Measurements from ENCODE around the gene NCOA3.
A peak's percentile ranks its signal among the peaks of the same experiment; 100 is the strongest.
"Not testable (repeated sequence)": the region's sequence is repeated elsewhere in the genome, so short reads cannot be mapped to it uniquely, and the experiment has no call there.

Gene NCOA3

GRCh38 chr20:47492284-47492683 is 9.4 kb upstream of the NCOA3 start:
- peak overlapping the region; percentile 96 for H3K27ac ChIP-seq
- ChIA-PET CTCF (interaction anchor here (0.7 to 0.8 kb wide), 2 partner anchors 71 to 360 kb away, joined by 4 to 5 read pairs; no protein-coding TSS in a partner anchor), POLR2A (ENCODE audit: low non-redundant PET) (interaction anchor here (0.6 kb wide), 1 partner anchor 9 kb away, joined by 3 read pairs; the partner anchor contains the start of gene NCOA3)
- TF ChIP-seq CTCF (conservative IDR thresholded peaks at IDR 0.05; ENCODE audit: low read depth), result no peak
- DNase-seq (ENCODE audit: low spot score), result no peak

GRCh38 chr20:47493175-47493962 is 8.3 kb upstream of the NCOA3 start:
- peak overlapping the region; percentile 96 for H3K27ac ChIP-seq
- peak; percentile 89 for DNase-seq (ENCODE audit: low spot score)
- ChIA-PET POLR2A (ENCODE audit: low non-redundant PET) (interaction anchor here (1.0 to 1.2 kb wide), 3 partner anchors 8 to 109 kb away, joined by 3 to 8 read pairs (median 5); partner anchors contain the start of gene NCOA3), CTCF (interaction anchor here (0.6 to 1.8 kb wide), 7 partner anchors 9 to 330 kb away, joined by 3 to 11 read pairs (median 4); partner anchors contain the start of gene NCOA3)
- no peak for TF ChIP-seq CTCF (conservative IDR thresholded peaks at IDR 0.05; ENCODE audit: low read depth)

- no peak for TF ChIP-seq CTCF (conservative IDR thresholded peaks at IDR 0.05; ENCODE audit: low read depth)
- H3K27ac ChIP-seq, result peak overlapping the region; percentile 85
- ChIA-PET CTCF (interaction anchor here (0.6 to 1.8 kb wide), 7 partner anchors 9 to 129 kb away, joined by 3 to 11 read pairs (median 4); partner anchors contain the start of gene NCOA3), POLR2A (ENCODE audit: low non-redundant PET) (interaction anchor here (1.0 to 1.2 kb wide), 2 partner anchors 8 to 102 kb away, joined by 5 to 8 read pairs; partner anchors contain the start of gene NCOA3)
- DNase-seq (ENCODE audit: low spot score), result peak; percentile 60
Observed at GRCh38 chr20:47493963-47494293, 7.8 kb upstream of the NCOA3 start.

- DNase-seq (ENCODE audit: low spot score); POLR2A ChIA-PET (ENCODE audit: low non-redundant PET): not testable (repeated sequence)
- CTCF ChIA-PET, result interaction anchor here (0.6 kb wide), 1 partner anchor 129 kb away, joined by 4 read pairs; no protein-coding TSS in a partner anchor
- H3K27ac ChIP-seq, result peak overlapping the region; percentile 85
Observed at GRCh38 chr20:47494606-47495005, 7.1 kb upstream of the NCOA3 start.

- ChIA-PET POLR2A (ENCODE audit: low non-redundant PET) (no interaction called here), CTCF (interaction anchor here (1.2 kb wide), 1 partner anchor 112 kb away, joined by 3 read pairs; no protein-coding TSS in a partner anchor)
- TF ChIP-seq CTCF (conservative IDR thresholded peaks at IDR 0.05; ENCODE audit: low read depth), result no peak
- DNase-seq (ENCODE audit: low spot score), result no peak
- no peak overlapping the region for H3K27ac ChIP-seq
Observed at GRCh38 chr20:47496118-47496517, 5.6 kb upstream of the NCOA3 start.

- no peak for DNase-seq (ENCODE audit: low spot score)
- peak overlapping the region; percentile 50; the same call in 1 of the 2 replicates for H3K27ac ChIP-seq
- ChIA-PET POLR2A (ENCODE audit: low non-redundant PET) (no interaction called here), CTCF (interaction anchor here (0.6 kb wide), 1 partner anchor 266 kb away, joined by 3 read pairs; no protein-coding TSS in a partner anchor)
- no peak for TF ChIP-seq CTCF (conservative IDR thresholded peaks at IDR 0.05; ENCODE audit: low read depth)
Observed at GRCh38 chr20:47498606-47499005, 3.1 kb upstream of the NCOA3 start.

- H3K27ac ChIP-seq, result peak overlapping the region; percentile 50
- DNase-seq (ENCODE audit: low spot score), result no peak
- no peak for TF ChIP-seq CTCF (conservative IDR thresholded peaks at IDR 0.05; ENCODE audit: low read depth)
- POLR2A ChIA-PET (ENCODE audit: low non-redundant PET), result no interaction called here
- CTCF ChIA-PET, result interaction anchor here (0.6 to 0.7 kb wide), 2 partner anchors 11 to 266 kb away, joined by 3 to 4 read pairs; no protein-coding TSS in a partner anchor
Observed at GRCh38 chr20:47499053-47499452, 2.6 kb upstream of the NCOA3 start.

- DNase-seq (ENCODE audit: low spot score); POLR2A ChIA-PET (ENCODE audit: low non-redundant PET): not testable (repeated sequence)
- CTCF ChIA-PET, result interaction anchor here (0.6 to 0.9 kb wide), 2 partner anchors 16 to 87 kb away, joined by 3 read pairs; no protein-coding TSS in a partner anchor
- H3K27ac ChIP-seq, result peak overlapping the region; percentile 50
Observed at GRCh38 chr20:47500082-47500481, 1.6 kb upstream of the NCOA3 start.
